Cardiac muscle cell (in vitro differentiated cells and primary cell): Measurements from ENCODE around the gene ASCL5. TPM values are rescaled to one million over a fixed set of nuclear protein-coding genes. Genes with fewer than 3 reads are reported as not detected.

Experiments used
- DNase-seq, 2 donors: peaks; one replicate each; pipeline versions ENCODE4 v3.0.0 to v3.0.0-alpha.2; 2010 to 2017; ENCODE audit warnings: low read depth in 1 of 2, low spot score in 1 of 2
- H3K27ac ChIP-seq: fragments of 200-600 bp; sonication (generic); 2 replicates; pipeline ENCODE4 v1.5.1; 2016
- H3K27me3 ChIP-seq: fragments of 200-600 bp; sonication (generic); 2 replicates; pipeline ENCODE4 v1.6.0; 2016; ENCODE audit warnings: control low read depth
- H3K36me3 ChIP-seq: fragments of 200-600 bp; sonication (generic); 2 replicates; pipeline ENCODE4 v1.5.1; 2016; ENCODE audit warnings: control low read depth
- H3K4me1 ChIP-seq: fragments of 200-600 bp; sonication (generic); 2 replicates; pipeline ENCODE4 v1.8.1; 2017; ENCODE audit warnings: low read depth, mild to moderate bottlenecking, mixed run types
- H3K4me3 ChIP-seq: fragments of 200-600 bp; sonication (generic); 2 replicates; pipeline ENCODE4 v1.5.1; 2016; ENCODE audit warnings: mild to moderate bottlenecking
- H3K9me3 ChIP-seq: fragments of 200-600 bp; sonication (generic); 2 replicates; pipeline ENCODE4 v1.5.1; 2017; ENCODE audit warnings: low read depth, mild to moderate bottlenecking, control low read depth
- CTCF ChIP-seq: IDR thresholded peaks from 2 replicates; pipeline ENCODE4 v1.5.1; 2012; ENCODE audit warnings: low read depth, mild to moderate bottlenecking, low read length
- polyA plus RNA-seq: library from polyadenylated mRNA; unstranded; fragments of >200 nt; fragmentation: Nextera tagmentation; extraction: Ambion mirVana; gene quantifications from 2 replicates; pipeline ENCODE4 v1.2.1, GENCODE V29; 2016
- total RNA-seq: library from RNA; depleted of rRNA; stranded (reverse); fragments of >200 nt; gene quantifications from 2 replicates; pipeline ENCODE4 v1.2.3, GENCODE V29; 2016

Gene ASCL5
- total and polyA plus RNA-seq, 2 experiments from 2014 or later: 0.18 TPM; not detected in 1

GRCh38 chr1:201113451-201114244 is 13.3 kb downstream of the ASCL5 start:
- Histone ChIP-seq H3K27me3 (peaks cover 25% of the 10 kb centered on the region), H3K9me3 (no peaks in the 10 kb centered on the region), H3K36me3 (no peaks in the 10 kb centered on the region), H3K4me1 (peaks cover 6% of the 10 kb centered on the region), H3K4me3 (no peak overlapping the region), H3K27ac (no peak overlapping the region)
- no peak for TF ChIP-seq CTCF
- no peak for DNase-seq

GRCh38 chr1:201112926-201113325 is 14.1 kb downstream of the ASCL5 start:
- H3K4me1 ChIP-seq: peaks cover 6% of the 10 kb centered on the region

GRCh38 chr1:201112173-201112731 is 14.7 kb downstream of the ASCL5 start, which contains the start of gene CACNA1S:
TSS of gene CACNA1S (minus strand) at chr1:201112426. CDS start at chr1:201112339, 87 bp downstream.
- Histone ChIP-seq H3K9me3 (no peaks in the 10 kb centered on the region), H3K4me3 (no peak within 1 kb of the TSS), H3K4me1 (peaks cover 6% of the 10 kb centered on the region), H3K36me3 (no peaks in the 10 kb centered on the region), H3K27me3 (peaks cover 23% of the 10 kb centered on the region), H3K27ac (no peak within 1 kb of the TSS)
- TF ChIP-seq CTCF: no peak
- DNase-seq: peak in 1 of 2 donors; percentile 48

More at GRCh38 chr1:201112926-201113325, 14.1 kb downstream of the ASCL5 start:
- no peak for DNase-seq
- Histone ChIP-seq H3K27me3 (peaks cover 23% of the 10 kb centered on the region), H3K27ac (no peak overlapping the region), H3K4me3 (no peak overlapping the region), H3K36me3 (no peaks in the 10 kb centered on the region), H3K9me3 (no peaks in the 10 kb centered on the region)
- TF ChIP-seq CTCF: no peak

GRCh38 chr1:201111672-201112071 is 15.3 kb downstream of the ASCL5 start:
- Histone ChIP-seq H3K36me3 (no peaks in the 10 kb centered on the region), H3K4me1 (peaks cover 6% of the 10 kb centered on the region), H3K9me3 (no peaks in the 10 kb centered on the region), H3K27ac (no peak overlapping the region), H3K27me3 (peaks cover 21% of the 10 kb centered on the region), H3K4me3 (no peak overlapping the region)
- no peak for DNase-seq
- no peak for TF ChIP-seq CTCF

GRCh38 chr1:201111156-201111555 is 15.8 kb downstream of the ASCL5 start:
- Histone ChIP-seq H3K4me3 (no peak overlapping the region), H3K9me3 (no peaks in the 10 kb centered on the region), H3K27ac (no peak overlapping the region), H3K4me1 (peaks cover 6% of the 10 kb centered on the region), H3K36me3 (no peaks in the 10 kb centered on the region), H3K27me3 (peaks cover 15% of the 10 kb centered on the region)
- DNase-seq: no peak
- no peak for TF ChIP-seq CTCF
